Measurements from ENCODE around the gene MICAL2. TPM values are rescaled to one million over a fixed set of nuclear protein-coding genes. Genes with fewer than 3 reads are reported as not detected.

The MICAL2 gene
- total and polyA plus RNA-seq, 2 donors (not counting 3 experiments of a cell fraction or from before 2014, with no cell fraction given) = 67.6 to 200 TPM

GRCh38 chr11:12221051-12221535 lies 110.7 kb downstream of the MICAL2 start:
- H3K9me3 ChIP-seq (replicated peaks; ENCODE audit: control insufficient read depth, insufficient read depth, low read length) = no peaks in the 10 kb centered on the region
- DNase-seq (ENCODE audit: low read depth, low spot score) (no peak), FAIRE-seq (no peak)
- H3K9ac ChIP-seq (replicated peaks; ENCODE audit: extremely low read depth, insufficient read depth, low read length) = no peak overlapping the region
- no peak overlapping the region for H2AFZ ChIP-seq (ENCODE audit: low read depth, low read length)
- BruUV-seq (replicated peaks) = no TSS peak
- H3K27me3 ChIP-seq (ENCODE audit: control insufficient read depth in 2 of 2, insufficient read depth in 2 of 2, low read length in 2 of 2) = no peaks in the 10 kb centered on the region
- ChIA-PET POLR2A (no interaction called here), CTCF (interaction anchor here (1.1 to 3.5 kb wide), 4 partner anchors 14 to 133 kb away, joined by 4 to 26 read pairs (median 16); no protein-coding TSS in a partner anchor)
- H3K27ac ChIP-seq (ENCODE audit: insufficient read depth, low read depth, low read length) = no peak overlapping the region
- H3K9me1 ChIP-seq (replicated peaks; ENCODE audit: control insufficient read depth, extremely low read depth, insufficient read depth, low read length) = no peaks in the 10 kb centered on the region
- H3K4me3 ChIP-seq (replicated peaks in 1 of 3; ENCODE audit: insufficient read depth in 1 of 3, low read depth in 1 of 3, low read length in 3 of 3) = no peak overlapping the region
- H3K36me3 ChIP-seq (ENCODE audit: control insufficient read depth in 2 of 2, extremely low read depth in 1 of 2, insufficient read depth in 2 of 2, low read length in 2 of 2) = peaks cover 10 to 13% of the 10 kb centered on the region in 2 experiments
- dilution Hi-C loops (cut with MboI; ENCODE audit: extremely low pct_ligation_motif_present, low sequenced_read_pairs) (no loop called here), intact Hi-C loops (cut with micrococcal nuclease) (no loop called here)
- no peak for TF ChIP-seq GATA2 (IDR thresholded peaks at IDR 0.05; ENCODE audit: insufficient read depth, insufficient read length, low read depth, low read length)
- H3K79me2 ChIP-seq (ENCODE audit: control insufficient read depth, insufficient read depth, low read length) = no peaks in the 10 kb centered on the region
- peaks cover 68% of the 10 kb centered on the region for H3K4me1 ChIP-seq (ENCODE audit: control insufficient read depth, extremely low read depth, insufficient read depth, low read length)
- no peak overlapping the region for H3K4me2 ChIP-seq (ENCODE audit: insufficient read depth, low read length)
- no peaks in the 10 kb centered on the region for H4K20me1 ChIP-seq (replicated peaks; ENCODE audit: control insufficient read depth, extremely low read depth, insufficient read depth, low read length)

GRCh38 chr11:12222055-12222792 lies 111.8 kb downstream of the MICAL2 start:
- DNase-seq (ENCODE audit: low read depth, low spot score) = no peak

More at GRCh38 chr11:12222055-12222792, 111.8 kb downstream of the MICAL2 start:
- H3K4me2 ChIP-seq (ENCODE audit: insufficient read depth, low read length) = no peak overlapping the region
- no peaks in the 10 kb centered on the region for H3K27me3 ChIP-seq (ENCODE audit: control insufficient read depth in 2 of 2, insufficient read depth in 2 of 2, low read length in 2 of 2)
- no peaks in the 10 kb centered on the region for H3K79me2 ChIP-seq (ENCODE audit: control insufficient read depth, insufficient read depth, low read length)
- FAIRE-seq = peak; percentile 47
- intact Hi-C loops (cut with micrococcal nuclease) (no loop called here), dilution Hi-C loops (cut with MboI; ENCODE audit: extremely low pct_ligation_motif_present, low sequenced_read_pairs) (no loop called here)
- no peak overlapping the region for H3K9ac ChIP-seq (replicated peaks; ENCODE audit: extremely low read depth, insufficient read depth, low read length)
- BruUV-seq (replicated peaks) = no TSS peak
- no peak overlapping the region for H3K4me3 ChIP-seq (replicated peaks in 1 of 3; ENCODE audit: insufficient read depth in 1 of 3, low read depth in 1 of 3, low read length in 3 of 3)
- peak overlapping the region; percentile 19 for H3K27ac ChIP-seq (ENCODE audit: insufficient read depth, low read depth, low read length)
- ChIA-PET CTCF (interaction anchor here (1.5 to 3.4 kb wide), 2 partner anchors 14 to 18 kb away, joined by 3 to 22 read pairs; no protein-coding TSS in a partner anchor), POLR2A (no interaction called here)
- no peaks in the 10 kb centered on the region for H3K9me3 ChIP-seq (replicated peaks; ENCODE audit: control insufficient read depth, insufficient read depth, low read length)
- no peaks in the 10 kb centered on the region for H3K9me1 ChIP-seq (replicated peaks; ENCODE audit: control insufficient read depth, extremely low read depth, insufficient read depth, low read length)
- H2AFZ ChIP-seq (ENCODE audit: low read depth, low read length) = no peak overlapping the region
- peaks cover 13 to 20% of the 10 kb centered on the region in 2 experiments for H3K36me3 ChIP-seq (ENCODE audit: control insufficient read depth in 2 of 2, extremely low read depth in 1 of 2, insufficient read depth in 2 of 2, low read length in 2 of 2)
- TF ChIP-seq CTCF (IDR thresholded peaks at IDR 0.05; ENCODE audit: extremely low read depth in 1 of 2, insufficient read depth in 1 of 2, low read depth in 1 of 2, low read length in 2 of 2) = no peak
- TF ChIP-seq MYC (IDR thresholded peaks at IDR 0.05; ENCODE audit: low read depth, low read length) = no peak
- TF ChIP-seq FOS (IDR thresholded peaks at IDR 0.05; ENCODE audit: borderline replicate concordance, insufficient read depth, low read length) = no peak
- TF ChIP-seq GATA2 (IDR thresholded peaks at IDR 0.05; ENCODE audit: insufficient read depth, insufficient read length, low read depth, low read length) = no peak
- TF ChIP-seq POLR2AphosphoS5 (IDR thresholded peaks at IDR 0.05; ENCODE audit: insufficient read depth, low read depth, low read length) = peak; percentile 16
- H3K4me1 ChIP-seq (ENCODE audit: control insufficient read depth, extremely low read depth, insufficient read depth, low read length) = peaks cover 56% of the 10 kb centered on the region
- H4K20me1 ChIP-seq (replicated peaks; ENCODE audit: control insufficient read depth, extremely low read depth, insufficient read depth, low read length) = no peaks in the 10 kb centered on the region

Data from endothelial cell of umbilical vein (primary cell).